MCF 10A (cell line): ENCODE data around the gene WFDC6. TPM values are rescaled to one million over a fixed set of nuclear protein-coding genes. Genes with fewer than 3 reads are reported as not detected.

Experiments used
- BruUV-seq: library from RNA; stranded (reverse); fragments of 400-500 nt; replicated peaks from 2 replicates; lab custom pipeline; 2021; lab: Mats Ljungman, UMichigan
- CTCF ChIA-PET: fragments of 300-600 bp; sonication (Branson Sonifier 250); formaldehyde crosslinking; extraction: SDS; loops from one replicate; lab custom pipeline; 2021; ENCODE audit warnings: antibody characterized with exemption, inconsistent platforms; lab: Yijun Ruan, JAX
- POLR2A ChIA-PET: fragments of 300-600, 350-650 bp; sonication (Branson Sonifier 250); formaldehyde crosslinking; extraction: SDS; loops from one replicate; lab custom pipeline; 2020; ENCODE audit warnings: antibody characterized with exemption, inconsistent platforms; lab: Yijun Ruan, JAX
- DNase-seq: peaks from one replicate; pipeline ENCODE4 v3.0.0-alpha.2; 2018; ENCODE audit not compliant: unreplicated experiment
- H3K27ac Mint-ChIP-seq: one replicate; pipeline ENCODE4 v1.8.0; 2022; ENCODE audit warnings: mild to moderate bottlenecking, low read depth, mixed read lengths; ENCODE audit not compliant: unreplicated experiment
- H3K27me3 Mint-ChIP-seq: one replicate; pipeline ENCODE4 v1.8.0; 2022; ENCODE audit warnings: mixed read lengths; ENCODE audit not compliant: insufficient read depth, unreplicated experiment
- H3K36me3 Mint-ChIP-seq: one replicate; pipeline ENCODE4 v1.8.0; 2022; ENCODE audit warnings: mild to moderate bottlenecking, moderate library complexity, mixed read lengths; ENCODE audit not compliant: insufficient read depth, unreplicated experiment
- H3K4me1 Mint-ChIP-seq: one replicate; pipeline ENCODE4 v1.8.0; 2022; ENCODE audit warnings: mixed read lengths; ENCODE audit not compliant: insufficient read depth, unreplicated experiment
- H3K4me3 Mint-ChIP-seq: one replicate; pipeline ENCODE4 v1.8.0; 2022; ENCODE audit warnings: mild to moderate bottlenecking, moderate library complexity, mixed read lengths; ENCODE audit not compliant: unreplicated experiment
- H3K9me3 Mint-ChIP-seq: one replicate; pipeline ENCODE4 v1.8.0; 2022; ENCODE audit warnings: mixed read lengths; ENCODE audit not compliant: unreplicated experiment
- CTCF ChIP-seq: fragments of 200-600 bp; IDR thresholded peaks from one replicate; pipeline ENCODE4 v1.8.0; 2022; ENCODE audit warnings: antibody characterized with exemption, mild to moderate bottlenecking; ENCODE audit not compliant: unreplicated experiment
- intact Hi-C: fragments of 100-400 bp; cut with micrococcal nuclease; formaldehyde crosslinking; loops from 2 replicates; pipeline ENCODE4 v1.14.1; 2022
- total RNA-seq: library from RNA; stranded (reverse); gene quantifications from 2 replicates; pipeline ENCODE4 v1.2.3, GENCODE V29; 2022

The WFDC6 gene
- total RNA-seq, 1 experiment from 2014 or later = not detected

GRCh38 chr20:45502561-45502960 lies 36.7 kb downstream of the WFDC6 start:
- Mint-ChIP-seq H3K4me1 (peaks cover 13% of the 10 kb centered on the region), H3K9me3 (no peaks in the 10 kb centered on the region), H3K27ac (no peak overlapping the region), H3K36me3 (no peaks in the 10 kb centered on the region), H3K27me3 (peaks cover 31% of the 10 kb centered on the region), H3K4me3 (no peak overlapping the region)
- ChIA-PET POLR2A (interaction anchor here (0.6 to 3.0 kb wide), 8 partner anchors 8 to 510 kb away, joined by 3 to 18 read pairs (median 4); partner anchors contain the start of gene SDC4), CTCF (interaction anchor here (0.6 to 3.2 kb wide), 5 partner anchors 12 to 291 kb away, joined by 3 to 11 read pairs (median 4); no protein-coding TSS in a partner anchor)
- intact Hi-C loops = no loop called here
- BruUV-seq = no TSS peak
- DNase-seq = no peak
- no peak for TF ChIP-seq CTCF

- no peaks in the 10 kb centered on the region for H3K9me3 Mint-ChIP-seq
- H3K36me3 Mint-ChIP-seq = no peaks in the 10 kb centered on the region
- no peak for DNase-seq
- BruUV-seq = no TSS peak
- no peak overlapping the region for H3K27ac Mint-ChIP-seq
- intact Hi-C loops = no loop called here
- peaks cover 4% of the 10 kb centered on the region for H3K4me1 Mint-ChIP-seq
- H3K4me3 Mint-ChIP-seq = no peak overlapping the region
- ChIA-PET POLR2A (interaction anchor here (0.6 to 3.0 kb wide), 7 partner anchors 9 to 205 kb away, joined by 3 to 18 read pairs (median 4); no protein-coding TSS in a partner anchor), CTCF (interaction anchor here (1.0 to 3.2 kb wide), 4 partner anchors 16 to 182 kb away, joined by 3 to 11 read pairs (median 6); no protein-coding TSS in a partner anchor)
- peaks cover 40% of the 10 kb centered on the region for H3K27me3 Mint-ChIP-seq
- TF ChIP-seq CTCF = no peak
These were observed 37.7 kb downstream of the WFDC6 start for GRCh38 chr20:45501600-45501999.

- Mint-ChIP-seq H3K36me3 (no peaks in the 10 kb centered on the region), H3K9me3 (no peaks in the 10 kb centered on the region), H3K27ac (no peak overlapping the region), H3K4me1 (peaks cover 6% of the 10 kb centered on the region), H3K4me3 (no peak overlapping the region), H3K27me3 (peaks cover 50% of the 10 kb centered on the region)
- POLR2A ChIA-PET = no interaction called here
- TF ChIP-seq CTCF = no peak
- DNase-seq = no peak
- intact Hi-C loops = no loop called here
- CTCF ChIA-PET = interaction anchor here (1.1 kb wide), 1 partner anchor 9 kb away, joined by 4 read pairs; no protein-coding TSS in a partner anchor
- BruUV-seq = no TSS peak
These were observed 39.3 kb downstream of the WFDC6 start for GRCh38 chr20:45500022-45500421.

- Mint-ChIP-seq H3K27ac (no peak overlapping the region), H3K36me3 (no peaks in the 10 kb centered on the region), H3K27me3 (peaks cover 50% of the 10 kb centered on the region), H3K4me3 (no peak overlapping the region), H3K9me3 (no peaks in the 10 kb centered on the region), H3K4me1 (peaks cover 6% of the 10 kb centered on the region)
- TF ChIP-seq CTCF = no peak
- CTCF ChIA-PET = interaction anchor here (0.8 to 1.3 kb wide), 4 partner anchors 13 to 273 kb away, joined by 3 to 4 read pairs (median 3); no protein-coding TSS in a partner anchor
- BruUV-seq = no TSS peak
- POLR2A ChIA-PET = interaction anchor here (0.6 to 1.0 kb wide), 2 partner anchors 12 to 25 kb away, joined by 3 read pairs; no protein-coding TSS in a partner anchor
- intact Hi-C loops = no loop called here
- no peak for DNase-seq
These were observed 41.2 kb downstream of the WFDC6 start for GRCh38 chr20:45497971-45498494.
